GM21360 (cell line): Measurements from ENCODE around the gene NTSR1.

ENCODE experiments used
- ATAC-seq: cut with Tn5 transposase; IDR thresholded peaks from one replicate; pipeline ENCODE4 v1.9.1; 2021; ENCODE audit warnings: mild to moderate bottlenecking, moderate library complexity; ENCODE audit not compliant: unreplicated experiment

Gene NTSR1

GRCh38 chr20:62797671-62798532, 89.3 kb downstream of the NTSR1 start:
- ATAC-seq, result no peak

GRCh38 chr20:62799036-62799435, 90.4 kb downstream of the NTSR1 start:
- no peak for ATAC-seq

DNA sequence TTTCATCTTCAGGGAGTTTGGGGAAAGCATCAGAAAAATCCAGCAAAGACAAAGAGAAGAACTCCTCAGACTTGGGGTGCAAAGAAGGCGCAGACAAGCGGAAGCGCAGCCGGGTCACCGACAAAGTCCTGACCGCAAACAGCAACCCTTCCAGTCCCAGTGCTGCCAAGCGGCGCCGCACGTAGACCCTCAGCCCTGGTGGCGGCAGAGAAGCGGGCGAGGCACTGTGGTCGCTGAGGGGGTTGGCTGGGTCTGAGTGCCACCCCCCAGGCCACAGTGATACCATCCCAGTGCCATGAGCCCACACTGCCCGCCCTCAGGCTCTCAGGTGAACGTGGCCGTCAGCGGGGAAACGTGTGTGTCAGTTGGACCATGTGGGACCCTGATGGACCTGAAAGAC, 90.8 kb downstream of the NTSR1 start:
- no peak for ATAC-seq

GRCh38 chr20:62799873-62800272, 91.2 kb downstream of the NTSR1 start:
- ATAC-seq, result no peak

GRCh38 chr20:62800314-62801259, 92.0 kb downstream of the NTSR1 start:
- ATAC-seq, result no peak

GRCh38 chr20:62801284-62802010, 92.8 kb downstream of the NTSR1 start:
- no peak for ATAC-seq

- ATAC-seq, result no peak
These were observed 93.5 kb downstream of the NTSR1 start for GRCh38 chr20:62802026-62802712.

GRCh38 chr20:62804021-62804626, 95.5 kb downstream of the NTSR1 start:
- ATAC-seq, result no peak

- no peak for ATAC-seq
These were observed 96.1 kb downstream of the NTSR1 start, which contains the start of gene OGFR for GRCh38 chr20:62804627-62805154. OGFR (plus strand) TSS chr20:62804835; CDS start chr20:62804860, 25 bp downstream.

DNA sequence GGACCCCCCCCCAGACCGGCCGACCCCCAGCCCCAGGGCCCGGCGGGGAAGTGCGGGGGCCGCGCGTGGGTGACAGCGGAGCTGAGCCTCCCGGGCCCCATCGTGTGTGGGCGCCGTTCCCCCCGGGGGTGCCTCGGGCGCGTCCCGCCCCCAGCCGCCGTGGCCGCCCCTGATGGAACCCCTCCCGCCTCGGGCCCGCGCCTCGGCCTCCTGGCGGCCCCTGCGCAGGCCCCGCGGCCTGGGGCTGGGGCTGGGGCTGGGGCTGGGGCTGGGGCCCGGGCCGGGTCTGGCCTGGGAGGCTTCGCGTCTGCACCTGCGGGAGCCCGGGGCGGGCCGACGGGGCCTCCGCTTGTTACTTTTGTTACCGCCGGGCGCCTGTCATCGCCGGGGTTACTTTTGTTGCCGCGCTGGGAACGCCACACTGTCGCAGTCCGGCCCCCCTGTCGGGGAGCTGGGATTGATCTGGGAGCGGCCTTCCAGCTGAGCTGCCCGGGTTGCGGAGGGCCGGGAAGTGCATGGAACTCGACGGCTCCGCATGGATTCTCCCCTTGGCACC, 96.6 kb downstream of the NTSR1 start:
- no peak for ATAC-seq

DNA sequence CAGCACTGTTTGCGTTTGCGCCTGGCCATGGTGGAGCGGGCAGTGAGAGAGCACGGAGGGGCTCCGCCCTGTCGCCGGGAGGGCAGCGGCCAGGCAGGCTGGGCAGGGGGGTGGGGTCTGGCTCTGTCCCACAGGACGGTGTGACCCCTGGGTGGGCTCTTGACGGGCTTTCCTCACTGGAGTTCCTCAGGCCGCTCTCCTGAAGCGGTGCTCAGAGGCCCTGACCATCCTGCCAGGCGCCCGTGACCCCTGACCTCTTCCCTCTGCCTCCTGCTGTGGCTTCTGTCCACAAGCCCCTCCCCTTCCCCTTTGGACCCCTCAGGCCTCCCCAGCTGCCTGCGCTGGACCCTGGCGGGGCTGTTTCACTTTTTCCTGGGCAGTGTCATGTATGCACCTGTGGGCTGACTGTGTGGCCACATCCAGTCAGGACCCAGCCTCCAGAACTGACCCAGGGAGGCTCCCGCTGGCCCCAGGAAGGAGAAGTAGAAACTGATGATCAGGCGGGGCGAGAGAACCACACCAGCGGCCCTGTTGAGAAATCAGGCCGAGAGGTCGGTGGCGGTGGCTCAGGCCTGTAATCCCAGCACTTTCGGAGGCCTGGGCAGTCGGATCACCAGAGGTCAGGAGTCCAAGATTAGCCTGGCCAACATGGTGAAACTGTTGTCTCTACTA, 97.2 kb downstream of the NTSR1 start:
- no peak for ATAC-seq

- ATAC-seq, result no peak
These were observed 97.9 kb downstream of the NTSR1 start for GRCh38 chr20:62806383-62807050.

DNA sequence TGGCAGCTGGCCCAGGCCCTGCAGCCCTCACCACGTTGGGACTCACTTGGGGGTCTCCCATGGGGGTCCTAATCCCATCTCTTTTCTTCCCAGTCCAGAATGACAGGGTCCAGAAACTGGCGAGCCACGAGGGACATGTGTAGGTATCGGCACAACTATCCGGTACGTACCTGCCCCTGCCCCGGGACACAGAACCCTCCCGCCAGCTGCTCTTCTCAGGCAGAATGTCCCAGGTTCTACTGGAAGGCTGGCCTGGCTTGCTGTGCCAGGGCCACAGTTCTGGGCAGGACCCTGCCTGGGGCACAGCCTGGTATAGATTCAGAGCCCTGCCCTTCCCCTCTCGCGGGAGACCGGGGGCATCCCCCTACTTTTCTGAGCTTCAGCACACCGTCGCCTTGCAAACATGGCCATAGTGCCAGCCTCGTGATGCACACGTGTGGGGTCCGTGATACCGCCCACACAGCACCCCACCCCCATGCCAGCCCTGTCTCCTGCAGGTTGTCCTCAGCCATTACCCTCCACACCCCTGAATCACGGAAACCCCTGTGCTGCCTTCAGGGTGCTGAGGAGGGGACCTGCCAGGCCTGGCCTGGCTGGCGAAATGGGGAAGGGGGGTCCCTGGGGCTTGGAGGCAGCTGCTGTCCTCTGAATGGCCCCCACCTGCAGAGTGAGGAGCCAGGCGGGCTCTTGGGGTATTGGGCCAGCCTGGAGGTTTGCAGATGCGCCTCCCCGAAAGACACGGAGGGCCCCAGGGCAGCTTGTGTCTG, 99.0 kb downstream of the NTSR1 start:
- ATAC-seq, result no peak

GRCh38 chr20:62808211-62808865, 99.7 kb downstream of the NTSR1 start:
- ATAC-seq, result no peak

GRCh38 chr20:62809530-62810428, 101.1 kb downstream of the NTSR1 start:
- ATAC-seq, result no peak

DNA sequence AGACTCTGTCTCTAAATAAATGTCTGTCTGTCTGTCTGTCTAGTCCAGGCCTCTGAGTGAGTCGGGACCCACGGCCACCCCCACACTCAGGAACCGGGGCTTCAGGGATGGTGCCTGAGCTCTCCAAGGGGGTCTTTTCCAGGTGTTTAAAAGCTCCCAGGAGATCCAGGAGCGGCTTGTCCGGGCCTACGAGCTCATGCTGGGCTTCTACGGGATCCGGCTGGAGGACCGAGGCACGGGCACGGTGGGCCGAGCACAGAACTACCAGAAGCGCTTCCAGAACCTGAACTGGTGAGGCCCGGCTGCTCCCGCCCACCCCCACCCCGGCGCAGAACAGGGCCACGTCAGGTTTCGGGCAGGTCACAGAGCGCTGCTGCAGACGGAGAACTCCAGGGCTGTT, 102.7 kb downstream of the NTSR1 start:
- no peak for ATAC-seq
